IMR-90 (cell line): ENCODE results near the gene SLC18B1. TPM values are rescaled to one million over a fixed set of nuclear protein-coding genes. Genes with fewer than 3 reads are reported as not detected.

ENCODE experiments used
- ATAC-seq: fragments of 200-7000 bp; cut with Tn5 transposase; 2 replicates; pipeline ENCODE4 v1.9.1; 2020; ENCODE audit warnings: low read depth, mild to moderate bottlenecking, moderate library complexity
- BruUV-seq: library from RNA; stranded (reverse); fragments of 400-500 nt; replicated peaks from 2 replicates; lab custom pipeline; 2021; lab: Mats Ljungman, UMichigan
- CTCF ChIA-PET: fragments of 300-600 bp; formaldehyde crosslinking; extraction: SDS; loops from one replicate; lab custom pipeline; 2021; ENCODE audit warnings: antibody characterized with exemption; lab: Yijun Ruan, JAX
- POLR2A ChIA-PET: fragments of 300-600 bp; sonication (Branson Sonifier 250); formaldehyde crosslinking; loops from one replicate; lab custom pipeline; 2022; ENCODE audit warnings: antibody characterized with exemption; ENCODE audit not compliant: unreplicated experiment; lab: Charles Lee
- DNase-seq: peaks from one replicate; pipeline ENCODE4 v3.0.0; 2013
- H2AFZ ChIP-seq: replicated peaks from 2 replicates; pipeline ENCODE3; 2013; ENCODE audit warnings: low read length, mild to moderate bottlenecking; ENCODE audit not compliant: poor library complexity
- H2AK5ac ChIP-seq: 2 replicates; pipeline ENCODE4 v1.6.1; 2013; ENCODE audit warnings: low read depth, low read length, inconsistent platforms
- H2AK9ac ChIP-seq: replicated peaks from 2 replicates; pipeline ENCODE3; 2013; ENCODE audit warnings: mild to moderate bottlenecking, low read depth, low read length, moderate library complexity; ENCODE audit not compliant: poor library complexity
- H2BK120ac ChIP-seq: 2 replicates; pipeline ENCODE4 v1.6.1; 2013; ENCODE audit warnings: low read depth, low read length, inconsistent platforms
- H2BK15ac ChIP-seq: 3 replicates; pipeline ENCODE4 v1.6.1; 2013; ENCODE audit warnings: low read depth, low read length, inconsistent platforms
- H2BK20ac ChIP-seq: 2 replicates; pipeline ENCODE4 v1.6.1; 2013; ENCODE audit warnings: low read depth, mild to moderate bottlenecking, inconsistent platforms, low read length, moderate library complexity
- H2BK5ac ChIP-seq: 2 replicates; pipeline ENCODE4 v1.6.1; 2013; ENCODE audit warnings: mild to moderate bottlenecking, low read depth, low read length, inconsistent platforms; ENCODE audit not compliant: poor library complexity, severe bottlenecking
- H3K14ac ChIP-seq: replicated peaks from 2 replicates; pipeline ENCODE4 v1.6.1; 2013; ENCODE audit warnings: low read depth, low read length, inconsistent platforms
- H3K18ac ChIP-seq: 2 replicates; pipeline ENCODE4 v1.6.1; 2013; ENCODE audit warnings: low read depth, low read length, control low read depth
- H3K23ac ChIP-seq: 2 replicates; pipeline ENCODE4 v1.6.1; 2013; ENCODE audit warnings: low read depth, low read length, inconsistent platforms
- H3K27ac ChIP-seq: 2 replicates; pipeline ENCODE4 v1.5.1; 2013; ENCODE audit warnings: mild to moderate bottlenecking, control low read depth, low read length; ENCODE audit not compliant: insufficient read depth
- H3K27me3 ChIP-seq: 2 replicates; pipeline ENCODE4 v1.6.1; 2013; ENCODE audit warnings: low read length; ENCODE audit not compliant: control insufficient read depth, insufficient read depth
- H3K36me3 ChIP-seq: 2 replicates; pipeline ENCODE4 v1.6.1; 2013; ENCODE audit warnings: low read length, mixed read lengths; ENCODE audit not compliant: control insufficient read depth, insufficient read depth
- H3K4ac ChIP-seq: 2 replicates; pipeline ENCODE4 v1.6.1; 2013; ENCODE audit warnings: low read depth, low read length, inconsistent platforms
- H3K4me1 ChIP-seq: 2 replicates; pipeline ENCODE4 v1.6.1; 2013; ENCODE audit warnings: low read length, mixed read lengths; ENCODE audit not compliant: control insufficient read depth, insufficient read depth
- H3K4me2 ChIP-seq: 2 replicates; pipeline ENCODE4 v1.6.1; 2013; ENCODE audit warnings: low read depth, mild to moderate bottlenecking, control low read depth, low read length, moderate library complexity
- H3K4me3 ChIP-seq: 2 replicates; pipeline ENCODE4 v1.5.1; 2013; ENCODE audit warnings: low read depth, mild to moderate bottlenecking, control low read depth, low read length, moderate library complexity; ENCODE audit not compliant: insufficient read depth
- H3K56ac ChIP-seq: 2 replicates; pipeline ENCODE4 v1.6.1; 2013; ENCODE audit warnings: low read length, inconsistent platforms; ENCODE audit not compliant: insufficient read depth; ENCODE audit errors: extremely low read depth
- H3K79me1 ChIP-seq, 2 experiments: 2 replicates each; pipeline ENCODE4 v1.6.1; 2013; ENCODE audit warnings: low read length in 2 of 2, inconsistent platforms in 1 of 2, low read depth in 1 of 2
- H3K9ac ChIP-seq: 2 replicates; pipeline ENCODE4 v1.6.1; 2013; ENCODE audit warnings: low read depth, low read length, control low read depth
- H3K9me1 ChIP-seq: 2 replicates; pipeline ENCODE4 v1.6.1; 2013; ENCODE audit warnings: low read length, inconsistent platforms; ENCODE audit not compliant: insufficient read depth
- H3K9me3 ChIP-seq: 2 replicates; pipeline ENCODE4 v1.6.1; 2013; ENCODE audit warnings: low read length; ENCODE audit not compliant: control insufficient read depth, insufficient read depth
- H4K20me1 ChIP-seq: 2 replicates; pipeline ENCODE4 v1.6.1; 2013; ENCODE audit warnings: low read length, inconsistent platforms; ENCODE audit not compliant: insufficient read depth
- H4K5ac ChIP-seq: 2 replicates; pipeline ENCODE4 v1.6.1; 2013; ENCODE audit warnings: mild to moderate bottlenecking, low read depth, low read length, control low read depth
- H4K8ac ChIP-seq, 2 experiments: 2 replicates each; pipeline ENCODE4 v1.6.1; 2013; ENCODE audit warnings: low read depth in 2 of 2, low read length in 2 of 2, control low read depth in 1 of 2, inconsistent platforms in 1 of 2
- H4K91ac ChIP-seq: 2 replicates; pipeline ENCODE4 v1.6.1; 2013; ENCODE audit warnings: low read depth, low read length, inconsistent platforms; ENCODE audit not compliant: insufficient read depth
- CHD1 ChIP-seq: IDR thresholded peaks from 2 replicates; pipeline ENCODE4 v1.6.1; 2012; ENCODE audit warnings: low read depth, low read length, improper control_type of control experiment
- ELK1 ChIP-seq: fragments of 150-350 bp; IDR thresholded peaks from 2 replicates; pipeline ENCODE4 v1.6.1; 2016; ENCODE audit warnings: low read depth, mild to moderate bottlenecking, low read length, moderate library complexity, borderline replicate concordance
- FOS ChIP-seq: fragments of 150-350 bp; IDR thresholded peaks from 2 replicates; pipeline ENCODE4 v1.6.1; 2016; ENCODE audit warnings: low read depth, low read length
- MAZ ChIP-seq: IDR thresholded peaks from 2 replicates; pipeline ENCODE4 v1.6.1; 2012; ENCODE audit warnings: low read depth, mild to moderate bottlenecking, low read length, improper control_type of control experiment, moderate library complexity, borderline replicate concordance
- MXI1 ChIP-seq: IDR thresholded peaks from 2 replicates; pipeline ENCODE4 v1.6.1; 2012; ENCODE audit warnings: low read depth, mild to moderate bottlenecking, low read length, moderate library complexity, borderline replicate concordance
- NFE2L2 ChIP-seq: fragments of 150-350 bp; IDR thresholded peaks from 2 replicates; pipeline ENCODE4 v1.6.1; 2016; ENCODE audit warnings: low read depth, mild to moderate bottlenecking, low read length
- POLR2A ChIP-seq: IDR thresholded peaks from 2 replicates; pipeline ENCODE4 v1.6.1; 2012; ENCODE audit warnings: mild to moderate bottlenecking, low read depth, low read length
- RCOR1 ChIP-seq: IDR thresholded peaks from 2 replicates; pipeline ENCODE4 v1.6.1; 2012; ENCODE audit warnings: mild to moderate bottlenecking, low read length, improper control_type of control experiment; ENCODE audit not compliant: insufficient replicate concordance
- USF2 ChIP-seq: fragments of 150-350 bp; IDR thresholded peaks from 2 replicates; pipeline ENCODE4 v1.6.1; 2017; ENCODE audit warnings: mild to moderate bottlenecking, antibody characterized with exemption, low read length, low read depth
- WGBS, 2 experiments: methylation state at CpG; one replicate each; pipeline versions ENCODE4 v1.1.5 to v1.1.7; 2013; ENCODE audit warnings: missing lambda C conversion rate in 2 of 2; ENCODE audit not compliant: insufficient read length in 1 of 2; ENCODE audit errors: extremely low coverage in 2 of 2; 5-methylcytosine and 5-hydroxymethylcytosine counted together
- dilution Hi-C: fragments of 300-500 bp; cut with HindIII; formaldehyde crosslinking; loops from one replicate; pipeline ENCODE4 v1.14.3; 2018; ENCODE audit warnings: low sequenced_read_pairs; ENCODE audit not compliant: unreplicated experiment
- in situ Hi-C: fragments of 300-500 bp; cut with MboI; formaldehyde crosslinking; loops from 3 replicates; pipeline ENCODE4 v1.14.3; 2019; ENCODE audit warnings: low sequenced_read_pairs, inconsistent platforms, mixed read lengths
- intact Hi-C: fragments of 100-400 bp; cut with micrococcal nuclease; formaldehyde crosslinking; loops from 2 replicates; pipeline ENCODE4 v1.10.0; 2022
- polyA plus RNA-seq, 3 experiments: library from polyadenylated mRNA; depleted of rRNA; stranded (reverse); fragments of >200 nt; gene quantifications; 2 replicates each; pipeline ENCODE4 v1.2.3, GENCODE V29; 2012; ENCODE audit warnings: low replicate concordance in 1 of 3
- total RNA-seq: library from RNA; depleted of rRNA; stranded (reverse); fragments of >200 nt; gene quantifications from 2 replicates; pipeline ENCODE4 v1.2.3, GENCODE V29; 2012

Gene SLC18B1
- total and polyA plus RNA-seq, 2 of the 4 experiments (the other 2 are of a cell fraction) = 2.4 to 2.5 TPM

GRCh38 chr6:132817554-132818403, 19.3 kb upstream of the SLC18B1 start:
- no peak overlapping the region for H3K4ac ChIP-seq
- no peak overlapping the region for H4K8ac ChIP-seq
- H2BK5ac ChIP-seq = no peak overlapping the region
- H2BK20ac ChIP-seq = no peak overlapping the region
- no peak overlapping the region for H2BK120ac ChIP-seq
- CTCF ChIA-PET = no interaction called here
- no peak overlapping the region for H2BK15ac ChIP-seq
- H3K18ac ChIP-seq = no peak overlapping the region
- 100% methylated on average over 5 of the region's 10 CpGs; no CpG with 5 or more reads in 1 of the 2 experiments for WGBS, 2 experiments
- H3K9ac ChIP-seq = no peak overlapping the region
- no TSS peak for BruUV-seq
- no peak overlapping the region for H2AK5ac ChIP-seq
- no peaks in the 10 kb centered on the region for H3K27me3 ChIP-seq
- H2AFZ ChIP-seq = no peak overlapping the region
- H3K4me2 ChIP-seq = no peak overlapping the region
- no peak overlapping the region for H4K5ac ChIP-seq
- peaks cover 5% of the 10 kb centered on the region for H3K4me1 ChIP-seq
- ATAC-seq (no peak), DNase-seq (no peak)
- H3K56ac ChIP-seq = no peak overlapping the region
- no peak overlapping the region for H2AK9ac ChIP-seq
- H3K4me3 ChIP-seq = no peak overlapping the region
- peaks cover 25 to 55% of the 10 kb centered on the region in 2 experiments for H3K79me1 ChIP-seq
- H4K20me1 ChIP-seq = peaks cover 62% of the 10 kb centered on the region
- no peak overlapping the region for H4K91ac ChIP-seq
- TF ChIP-seq CHD1 = no peak
- no peak for TF ChIP-seq USF2
- TF ChIP-seq FOS = no peak
- no peak; the same call in 1 of the 2 replicates for TF ChIP-seq POLR2A
- no peak for TF ChIP-seq RCOR1
- no peak for TF ChIP-seq MAZ
- TF ChIP-seq NFE2L2 = no peak
- no peak for TF ChIP-seq MXI1
- TF ChIP-seq ELK1 = no peak
- H3K9me1 ChIP-seq = peaks cover 13% of the 10 kb centered on the region
- no peak overlapping the region for H3K27ac ChIP-seq
- no peaks in the 10 kb centered on the region for H3K9me3 ChIP-seq
- 0 out of 2 replicates have a peak overlapping the region, but pooled peaks have one; percentile 7 for H3K23ac ChIP-seq
- in situ Hi-C loops = no loop called here
- POLR2A ChIA-PET = interaction anchor here (0.7 kb wide), 1 partner anchor 686 kb away, joined by 3 read pairs; no protein-coding TSS in a partner anchor
- dilution Hi-C loops = no loop called here
- intact Hi-C loops = no loop called here
- peaks cover 37% of the 10 kb centered on the region for H3K36me3 ChIP-seq
- no peak overlapping the region for H3K14ac ChIP-seq
